ENCODE data around the gene ODAPH. TPM values are rescaled to one million over a fixed set of nuclear protein-coding genes. Genes with fewer than 3 reads are reported as not detected.
"Not testable (repeated sequence)": the region's sequence is repeated elsewhere in the genome, so short reads cannot be mapped to it uniquely, and the experiment has no call there.

The ODAPH gene
- total and polyA plus RNA-seq, 2 of the 4 experiments (the other 2 are of a cell fraction) = not detected

GRCh38 chr4:75533926-75534325 is 21.9 kb upstream of the ODAPH start:
- H4K91ac ChIP-seq (ENCODE audit: insufficient read depth, low read depth, low read length); H2BK20ac ChIP-seq (ENCODE audit: low read depth, low read length); H2AFZ ChIP-seq (replicated peaks; ENCODE audit: low read length, poor library complexity); H3K79me1 ChIP-seq (ENCODE audit: low read depth in 1 of 2, low read length in 2 of 2); ATAC-seq (ENCODE audit: low read depth); H2BK15ac ChIP-seq (ENCODE audit: low read depth, low read length); H3K4me2 ChIP-seq (ENCODE audit: low read depth, low read length); CTCF ChIA-PET; dilution Hi-C loops (cut with HindIII; ENCODE audit: low sequenced_read_pairs, unreplicated experiment); H2AK5ac ChIP-seq (ENCODE audit: low read depth, low read length); H3K27ac ChIP-seq (ENCODE audit: insufficient read depth, low read length); in situ Hi-C loops (cut with MboI; ENCODE audit: low sequenced_read_pairs); H3K36me3 ChIP-seq (ENCODE audit: control insufficient read depth, insufficient read depth, low read length); H3K9me3 ChIP-seq (ENCODE audit: control insufficient read depth, insufficient read depth, low read length); H3K9ac ChIP-seq (ENCODE audit: low read depth, low read length); H4K20me1 ChIP-seq (ENCODE audit: insufficient read depth, low read length); H4K5ac ChIP-seq (ENCODE audit: low read depth, low read length); DNase-seq; H3K14ac ChIP-seq (replicated peaks; ENCODE audit: low read depth, low read length); H3K9me1 ChIP-seq (ENCODE audit: insufficient read depth, low read length); H3K23ac ChIP-seq (ENCODE audit: low read depth, low read length); POLR2A ChIA-PET (ENCODE audit: unreplicated experiment); H2BK5ac ChIP-seq (ENCODE audit: low read depth, low read length, poor library complexity, severe bottlenecking); H3K18ac ChIP-seq (ENCODE audit: low read depth, low read length); intact Hi-C loops (cut with micrococcal nuclease); H3K27me3 ChIP-seq (ENCODE audit: control insufficient read depth, insufficient read depth, low read length); H4K8ac ChIP-seq (ENCODE audit: low read depth in 2 of 2, low read length in 2 of 2); H2BK120ac ChIP-seq (ENCODE audit: low read depth, low read length); H2AK9ac ChIP-seq (replicated peaks; ENCODE audit: low read depth, low read length, poor library complexity); H3K4ac ChIP-seq (ENCODE audit: low read depth, low read length); BruUV-seq (replicated peaks); H3K56ac ChIP-seq (ENCODE audit: extremely low read depth, insufficient read depth, low read length); H3K4me3 ChIP-seq (ENCODE audit: insufficient read depth, low read depth, low read length); H3K4me1 ChIP-seq (ENCODE audit: control insufficient read depth, insufficient read depth, low read length): not testable (repeated sequence)

GRCh38 chr4:75537308-75537707 is 18.6 kb upstream of the ODAPH start:
- H3K18ac ChIP-seq (ENCODE audit: low read depth, low read length); H2AFZ ChIP-seq (replicated peaks; ENCODE audit: low read length, poor library complexity); H2AK9ac ChIP-seq (replicated peaks; ENCODE audit: low read depth, low read length, poor library complexity); dilution Hi-C loops (cut with HindIII; ENCODE audit: low sequenced_read_pairs, unreplicated experiment); POLR2A ChIA-PET (ENCODE audit: unreplicated experiment); H2BK5ac ChIP-seq (ENCODE audit: low read depth, low read length, poor library complexity, severe bottlenecking); H2BK120ac ChIP-seq (ENCODE audit: low read depth, low read length); H4K8ac ChIP-seq (ENCODE audit: low read depth in 2 of 2, low read length in 2 of 2); in situ Hi-C loops (cut with MboI; ENCODE audit: low sequenced_read_pairs); BruUV-seq (replicated peaks); H4K20me1 ChIP-seq (ENCODE audit: insufficient read depth, low read length); H3K27ac ChIP-seq (ENCODE audit: insufficient read depth, low read length); H3K27me3 ChIP-seq (ENCODE audit: control insufficient read depth, insufficient read depth, low read length); intact Hi-C loops (cut with micrococcal nuclease); H3K4me1 ChIP-seq (ENCODE audit: control insufficient read depth, insufficient read depth, low read length); H3K9ac ChIP-seq (ENCODE audit: low read depth, low read length); H3K36me3 ChIP-seq (ENCODE audit: control insufficient read depth, insufficient read depth, low read length); H2BK15ac ChIP-seq (ENCODE audit: low read depth, low read length); DNase-seq; H3K4me3 ChIP-seq (ENCODE audit: insufficient read depth, low read depth, low read length); H4K5ac ChIP-seq (ENCODE audit: low read depth, low read length); H3K4ac ChIP-seq (ENCODE audit: low read depth, low read length); H3K14ac ChIP-seq (replicated peaks; ENCODE audit: low read depth, low read length); H3K9me3 ChIP-seq (ENCODE audit: control insufficient read depth, insufficient read depth, low read length); H3K9me1 ChIP-seq (ENCODE audit: insufficient read depth, low read length); CTCF ChIA-PET; H3K23ac ChIP-seq (ENCODE audit: low read depth, low read length); ATAC-seq (ENCODE audit: low read depth); H4K91ac ChIP-seq (ENCODE audit: insufficient read depth, low read depth, low read length); H3K4me2 ChIP-seq (ENCODE audit: low read depth, low read length); H2BK20ac ChIP-seq (ENCODE audit: low read depth, low read length); H3K56ac ChIP-seq (ENCODE audit: extremely low read depth, insufficient read depth, low read length); H3K79me1 ChIP-seq (ENCODE audit: low read depth in 1 of 2, low read length in 2 of 2); H2AK5ac ChIP-seq (ENCODE audit: low read depth, low read length): not testable (repeated sequence)
- WGBS, 2 experiments (ENCODE audit: extremely low coverage in 2 of 2, insufficient read length in 1 of 2) = 89% methylated on average over 1 of the region's 6 CpGs; no CpG with 5 or more reads in 1 of the 2 experiments
